PC-9 (cell line): Measurements from ENCODE around the gene CAPN15. TPM values are rescaled to one million over a fixed set of nuclear protein-coding genes. Genes with fewer than 3 reads are reported as not detected.

Experiments used
- BruUV-seq: library from RNA; stranded (reverse); fragments of 400-500 nt; replicated peaks from 2 replicates; lab custom pipeline; 2021; lab: Mats Ljungman, UMichigan
- CTCF ChIA-PET: fragments of 300-600 bp; sonication (Branson Sonifier 250); formaldehyde crosslinking; loops from one replicate; lab custom pipeline; 2022; ENCODE audit warnings: antibody characterized with exemption; lab: Charles Lee
- POLR2A ChIA-PET: fragments of 300-600 bp; sonication (Branson Sonifier 250); formaldehyde crosslinking; loops from one replicate; lab custom pipeline; 2022; ENCODE audit warnings: antibody characterized with exemption; ENCODE audit not compliant: unreplicated experiment; lab: Charles Lee
- DNase-seq, 2 experiments: peaks; one replicate each; pipeline versions ENCODE4 v3.0.0 to v3.0.0-alpha.2; 2015 to 2022; ENCODE audit warnings: mixed read lengths in 1 of 2
- H2AFZ ChIP-seq: fragments of 200-600 bp; sonication (generic); 2 replicates; pipeline ENCODE4 v1.8.1; 2017; ENCODE audit warnings: antibody characterized with exemption
- H3F3A ChIP-seq: fragments of 200-600 bp; sonication (generic); 2 replicates; pipeline ENCODE4 v1.8.1; 2017; ENCODE audit warnings: antibody characterized with exemption, mild to moderate bottlenecking, low read depth; ENCODE audit not compliant: insufficient read depth
- H3K27ac ChIP-seq: fragments of 200-600 bp; sonication (generic); 2 replicates; pipeline ENCODE4 v1.6.1; 2016; ENCODE audit warnings: mixed run types
- H3K27me3 ChIP-seq: fragments of 200-600 bp; sonication (generic); 2 replicates; pipeline ENCODE4 v1.6.1; 2016; ENCODE audit warnings: low read depth, mixed run types; ENCODE audit not compliant: insufficient read depth
- H3K36me3 ChIP-seq: fragments of 200-600 bp; sonication (generic); 2 replicates; pipeline ENCODE4 v1.6.1; 2016; ENCODE audit warnings: low read depth, mixed run types
- H3K4me1 ChIP-seq: fragments of 200-600 bp; sonication (generic); replicated peaks from 2 replicates; pipeline ENCODE4 v1.6.1; 2016; ENCODE audit warnings: mixed run types; ENCODE audit not compliant: insufficient read depth
- H3K4me2 ChIP-seq: fragments of 200-600 bp; sonication (generic); 2 replicates; pipeline ENCODE4 v1.6.1; 2017; ENCODE audit warnings: mixed run types
- H3K4me3 ChIP-seq: fragments of 200-600 bp; sonication (generic); 2 replicates; pipeline ENCODE4 v1.6.1; 2016; ENCODE audit warnings: mixed run types
- H3K79me2 ChIP-seq: fragments of 200-600 bp; sonication (generic); 2 replicates; pipeline ENCODE4 v1.6.1; 2017; ENCODE audit warnings: low read depth, mixed run types
- H3K9me2 ChIP-seq: fragments of 200-600 bp; sonication (generic); 2 replicates; pipeline ENCODE4 v1.8.1; 2017; ENCODE audit warnings: mild to moderate bottlenecking; ENCODE audit not compliant: insufficient read depth
- H3K9me3 ChIP-seq: fragments of 200-600 bp; sonication (generic); 2 replicates; pipeline ENCODE4 v1.8.1; 2016; ENCODE audit warnings: low read depth; ENCODE audit not compliant: insufficient read depth
- H4K20me1 ChIP-seq: fragments of 200-600 bp; sonication (generic); 2 replicates; pipeline ENCODE4 v1.8.1; 2017; ENCODE audit not compliant: insufficient read depth
- CTCF ChIP-seq: fragments of 200-600 bp; sonication (generic); conservative IDR thresholded peaks from 2 replicates; pipeline ENCODE4 v1.6.1; 2017; ENCODE audit warnings: mixed run types, antibody characterized with exemption, mild to moderate bottlenecking, moderate library complexity
- EZH2 ChIP-seq: fragments of 200-600 bp; sonication (generic); IDR thresholded peaks from 2 replicates; pipeline ENCODE4 v1.8.0; 2017; ENCODE audit warnings: antibody characterized with exemption, low read depth
- intact Hi-C: fragments of 100-400 bp; cut with micrococcal nuclease; formaldehyde crosslinking; loops from one replicate; pipeline ENCODE4 v1.10.0; 2022; ENCODE audit not compliant: unreplicated experiment
- total RNA-seq: library from RNA; stranded (reverse); gene quantifications from 2 replicates; pipeline ENCODE4 v1.2.3, GENCODE V29; 2021

The CAPN15 gene
- total RNA-seq, 1 experiment from 2014 or later = 66.8 TPM

DNA sequence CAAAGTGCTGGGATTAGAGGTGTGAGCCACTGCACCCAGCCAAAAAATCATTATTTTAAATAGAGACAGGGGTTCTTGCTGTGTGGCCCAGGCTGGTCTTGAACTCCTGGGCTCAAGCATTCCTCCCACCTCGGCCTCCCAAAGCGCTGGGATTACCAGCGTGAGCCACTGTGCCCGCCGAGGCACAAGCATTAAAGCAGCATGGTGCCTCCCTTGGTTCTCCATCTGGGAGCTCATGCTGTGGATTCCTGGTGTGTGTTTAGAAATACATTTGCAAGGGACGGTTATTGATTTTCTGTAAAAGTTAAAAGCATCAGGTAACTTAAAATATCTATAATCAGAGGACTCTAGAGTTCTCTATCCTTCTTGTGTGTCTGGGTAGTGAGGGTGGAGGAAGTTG is 14.7 kb upstream of the CAPN15 start:
- Histone ChIP-seq H3K27ac (no peak overlapping the region), H3K27me3 (no peaks in the 10 kb centered on the region), H3K36me3 (no peaks in the 10 kb centered on the region), H3K79me2 (no peaks in the 10 kb centered on the region), H2AFZ (no peak overlapping the region), H4K20me1 (no peaks in the 10 kb centered on the region), H3F3A (no peaks in the 10 kb centered on the region), H3K4me2 (no peak overlapping the region), H3K4me3 (no peak overlapping the region), H3K9me2 (no peaks in the 10 kb centered on the region), H3K4me1 (no peaks in the 10 kb centered on the region), H3K9me3 (no peaks in the 10 kb centered on the region)
- POLR2A ChIA-PET = no interaction called here
- DNase-seq = no peak
- CTCF ChIA-PET = no interaction called here
- intact Hi-C loops = no loop called here
- TF ChIP-seq EZH2 = no peak
- no peak for TF ChIP-seq CTCF
- BruUV-seq = no TSS peak

GRCh38 chr16:513950-514349 is 13.6 kb upstream of the CAPN15 start:
- H3K4me3 ChIP-seq = no peak overlapping the region
- no peaks in the 10 kb centered on the region for H3K79me2 ChIP-seq
- POLR2A ChIA-PET = no interaction called here
- H2AFZ ChIP-seq = no peak overlapping the region
- H4K20me1 ChIP-seq = no peaks in the 10 kb centered on the region
- H3K27ac ChIP-seq = no peak overlapping the region
- H3K4me2 ChIP-seq = no peak overlapping the region
- H3K36me3 ChIP-seq = no peaks in the 10 kb centered on the region
- BruUV-seq = no TSS peak
- no peaks in the 10 kb centered on the region for H3K9me3 ChIP-seq
- H3K9me2 ChIP-seq = no peaks in the 10 kb centered on the region
- no peak for DNase-seq
- no peaks in the 10 kb centered on the region for H3F3A ChIP-seq
- H3K4me1 ChIP-seq = no peaks in the 10 kb centered on the region
- CTCF ChIA-PET = no interaction called here
- intact Hi-C loops = no loop called here
- TF ChIP-seq EZH2 (no peak), CTCF (no peak)
- no peaks in the 10 kb centered on the region for H3K27me3 ChIP-seq

GRCh38 chr16:515175-515938 is 12.2 kb upstream of the CAPN15 start:
- Histone ChIP-seq H3K36me3 (no peaks in the 10 kb centered on the region), H3F3A (no peaks in the 10 kb centered on the region), H3K4me1 (no peaks in the 10 kb centered on the region), H3K9me2 (no peaks in the 10 kb centered on the region), H2AFZ (no peak overlapping the region), H4K20me1 (no peaks in the 10 kb centered on the region), H3K4me3 (no peak overlapping the region), H3K79me2 (no peaks in the 10 kb centered on the region), H3K27me3 (no peaks in the 10 kb centered on the region), H3K9me3 (no peaks in the 10 kb centered on the region), H3K4me2 (no peak overlapping the region), H3K27ac (no peak overlapping the region)
- ChIA-PET CTCF (no interaction called here), POLR2A (no interaction called here)
- BruUV-seq = no TSS peak
- TF ChIP-seq EZH2 (no peak), CTCF (no peak)
- intact Hi-C loops = no loop called here
- DNase-seq = no peak
